Spleen (tissue), 7 donors: Measurements from ENCODE around the gene ZNF418.

Experiments used
- POLR2A ChIP-seq, 3 donors: fragments of 450-650 bp; IDR thresholded peaks; one replicate each; pipeline ENCODE4 v1.5.1; 2017; ENCODE audit warnings: antibody characterized with exemption in 3 of 3, mild to moderate bottlenecking in 1 of 3
- POLR2AphosphoS5 ChIP-seq, 3 donors: sonication (generic); formaldehyde crosslinking; IDR thresholded peaks; one replicate each; pipeline ENCODE4 v1.5.1; 2017; ENCODE audit warnings: antibody characterized with exemption in 3 of 3
- TF ChIP-seq, protein P1 (sequence below), 11 experiments: fragments of 200-600 bp in 7 of 11; fragments of 450-650 bp in 4 of 11; sonication (generic) in 4 of 11; IDR thresholded peaks in 8 of 11; conservative IDR thresholded peaks in 3 of 11; 1 replicate in 7 of 11; 2 replicates in 4 of 11; pipeline versions ENCODE4 v1.4.0 to v1.8.0; 2016 to 2021; ENCODE audit warnings: antibody characterized with exemption in 11 of 11, inconsistent platforms in 4 of 11, mild to moderate bottlenecking in 1 of 11
- donor health status: DM: no; HTN: no; CAD: no; lungs with moderate emphysema.
- donor health status: DM: no; HTN: no; CAD: no.
- donor health status: DM: no; HTN: no; CAD: no.

DNA sequence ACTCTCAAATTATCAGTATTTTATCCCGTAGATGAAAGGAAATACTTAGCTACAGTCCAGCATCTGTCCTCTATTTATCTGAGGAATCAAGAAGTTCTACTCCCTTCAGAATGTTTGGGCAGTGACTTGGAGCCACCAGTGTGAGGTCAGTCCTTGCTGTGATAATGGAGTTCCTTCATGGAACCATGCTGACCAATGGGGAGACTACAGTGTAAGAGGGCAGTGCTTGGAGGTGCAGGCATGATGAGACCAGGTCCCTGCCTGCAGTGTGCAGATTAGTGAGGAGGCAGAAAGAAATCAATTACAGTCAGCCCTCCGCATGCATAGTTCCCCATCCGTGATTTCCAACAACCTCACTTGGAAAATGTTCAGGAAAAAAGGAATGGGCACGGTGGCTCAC, 39.2 kb upstream of the ZNF418 start, which contains the start of gene C19orf18:
- TF ChIP-seq POLR2AphosphoS5 (IDR thresholded peaks at IDR 0.05) (no peak), POLR2A (IDR thresholded peaks at IDR 0.05) (no peak)
- TF ChIP-seq, protein P1, sequence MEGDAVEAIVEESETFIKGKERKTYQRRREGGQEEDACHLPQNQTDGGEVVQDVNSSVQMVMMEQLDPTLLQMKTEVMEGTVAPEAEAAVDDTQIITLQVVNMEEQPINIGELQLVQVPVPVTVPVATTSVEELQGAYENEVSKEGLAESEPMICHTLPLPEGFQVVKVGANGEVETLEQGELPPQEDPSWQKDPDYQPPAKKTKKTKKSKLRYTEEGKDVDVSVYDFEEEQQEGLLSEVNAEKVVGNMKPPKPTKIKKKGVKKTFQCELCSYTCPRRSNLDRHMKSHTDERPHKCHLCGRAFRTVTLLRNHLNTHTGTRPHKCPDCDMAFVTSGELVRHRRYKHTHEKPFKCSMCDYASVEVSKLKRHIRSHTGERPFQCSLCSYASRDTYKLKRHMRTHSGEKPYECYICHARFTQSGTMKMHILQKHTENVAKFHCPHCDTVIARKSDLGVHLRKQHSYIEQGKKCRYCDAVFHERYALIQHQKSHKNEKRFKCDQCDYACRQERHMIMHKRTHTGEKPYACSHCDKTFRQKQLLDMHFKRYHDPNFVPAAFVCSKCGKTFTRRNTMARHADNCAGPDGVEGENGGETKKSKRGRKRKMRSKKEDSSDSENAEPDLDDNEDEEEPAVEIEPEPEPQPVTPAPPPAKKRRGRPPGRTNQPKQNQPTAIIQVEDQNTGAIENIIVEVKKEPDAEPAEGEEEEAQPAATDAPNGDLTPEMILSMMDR (IDR thresholded peaks at IDR 0.05 in 8 of 11, conservative IDR thresholded peaks at IDR 0.05 in 3 of 11): no peak
